ENCODE results near the gene PTCD3.

Gene PTCD3

GRCh38 chr2:86081724-86082123 is 24.3 kb upstream of the PTCD3 start:
- no peak for DNase-seq (ENCODE audit: low read depth in 3 of 3)

GRCh38 chr2:86082756-86083155 is 23.3 kb upstream of the PTCD3 start:
- DNase-seq (ENCODE audit: low read depth in 3 of 3), result no peak

- DNase-seq (ENCODE audit: low read depth in 3 of 3), result no peak
Observed at GRCh38 chr2:86087936-86088850, 17.8 kb upstream of the PTCD3 start.

GRCh38 chr2:86094229-86094628 is 11.8 kb upstream of the PTCD3 start:
- no peak for DNase-seq (ENCODE audit: low read depth in 3 of 3)

- DNase-seq (ENCODE audit: low read depth in 3 of 3), result no peak
Observed at GRCh38 chr2:86097114-86097896, 8.7 kb upstream of the PTCD3 start.

GRCh38 chr2:86097913-86098312 is 8.1 kb upstream of the PTCD3 start:
- DNase-seq (ENCODE audit: low read depth in 3 of 3), result no peak

GRCh38 chr2:86102157-86102556 is 3.9 kb upstream of the PTCD3 start:
- no peak for DNase-seq (ENCODE audit: low read depth in 3 of 3)

- peak; percentile 68 to 74 (median 70) for DNase-seq (ENCODE audit: low read depth in 3 of 3)
Observed at GRCh38 chr2:86105252-86105968, 625 bp upstream of the PTCD3 start, which contains the start of gene POLR1A. Gene POLR1A, minus strand, starts transcription at chr2:86105886. Its CDS starts 110 bp downstream, at chr2:86105776.

GRCh38 chr2:86107031-86107430 is 996 bp downstream of the PTCD3 start:
- DNase-seq (ENCODE audit: low read depth in 3 of 3), result no peak

GRCh38 chr2:86118130-86118529 is 12.1 kb downstream of the PTCD3 start:
- DNase-seq (ENCODE audit: low read depth in 3 of 3), result no peak

GRCh38 chr2:86123328-86123925 is 17.4 kb downstream of the PTCD3 start:
- DNase-seq (ENCODE audit: low read depth in 3 of 3), result no peak

GRCh38 chr2:86124683-86125082 is 18.6 kb downstream of the PTCD3 start:
- DNase-seq (ENCODE audit: low read depth in 3 of 3), result no peak

- DNase-seq (ENCODE audit: low read depth in 3 of 3), result no peak
Observed at GRCh38 chr2:86134709-86135108, 28.7 kb downstream of the PTCD3 start.

- no peak for DNase-seq (ENCODE audit: low read depth in 3 of 3)
Observed at GRCh38 chr2:86135653-86136052, 29.6 kb downstream of the PTCD3 start.

GRCh38 chr2:86136141-86136540 is 30.1 kb downstream of the PTCD3 start:
- no peak for DNase-seq (ENCODE audit: low read depth in 3 of 3)

GRCh38 chr2:86138736-86139625 is 32.9 kb downstream of the PTCD3 start:
- DNase-seq (ENCODE audit: low read depth in 3 of 3), result peak in 1 of 3 donors; percentile 10

GRCh38 chr2:86139981-86140380 is 33.9 kb downstream of the PTCD3 start:
- DNase-seq (ENCODE audit: low read depth in 3 of 3), result no peak

GRCh38 chr2:86140969-86141392 is 34.9 kb downstream of the PTCD3 start:
- no peak for DNase-seq (ENCODE audit: low read depth in 3 of 3)

- no peak for DNase-seq (ENCODE audit: low read depth in 3 of 3)
Observed at GRCh38 chr2:86142436-86143257, 36.6 kb downstream of the PTCD3 start.

GRCh38 chr2:86143307-86143706 is 37.3 kb downstream of the PTCD3 start:
- no peak for DNase-seq (ENCODE audit: low read depth in 3 of 3)
